Purkinje cell (primary cell): ENCODE results near the gene LDLRAD1. TPM values are rescaled to one million over a fixed set of nuclear protein-coding genes. Genes with fewer than 3 reads are reported as not detected.

Experiments
- polyA plus RNA-seq: library from polyadenylated mRNA; unstranded; fragments of >200 nt; fragmentation: Nextera tagmentation; gene quantifications from 2 replicates; pipeline ENCODE4 v1.2.1, GENCODE V29; 2014

Gene LDLRAD1
- polyA plus RNA-seq: not detected in 2 replicates

GRCh38 chr1:54017979-54018378, at the start of gene LDLRAD1:
Gene LDLRAD1 (minus strand): TSS chr1:54018186. CDS start chr1:54018112, 74 bp downstream.

GRCh38 chr1:54052934-54053744, 35.2 kb upstream of the LDLRAD1 start, which contains the start of the genes TCEANC2 and TMEM59:
Gene TCEANC2 (plus strand): TSS chr1:54053608. CDS start chr1:54054423, 815 bp downstream.
Gene TMEM59 (minus strand): TSS chr1:54053204. CDS start chr1:54053188, 16 bp downstream.

Other genes with a start within 250 kb of the LDLRAD1 start
- gene NDC1, start 179.9 kb downstream of the LDLRAD1 start, polyA plus RNA-seq: 10.4 and 11.6 TPM in 2 replicates
- gene YIPF1, start 128.4 kb downstream of the LDLRAD1 start, polyA plus RNA-seq: 17.1 and 35.4 TPM in 2 replicates
- not detected in 2 replicates for gene DIO1, start 124.0 kb downstream of the LDLRAD1 start, polyA plus RNA-seq
- 88.2 and 121 TPM in 2 replicates for gene IFT25, start 72.5 kb downstream of the LDLRAD1 start, polyA plus RNA-seq
- 10.0 and 13.0 TPM in 2 replicates for gene LRRC42, start 71.8 kb downstream of the LDLRAD1 start, polyA plus RNA-seq
- gene TMEM59, start 35.0 kb upstream of the LDLRAD1 start, polyA plus RNA-seq: 431 and 436 TPM in 2 replicates
- 2.9 and 3.5 TPM in 2 replicates for gene TCEANC2, start 35.4 kb upstream of the LDLRAD1 start, polyA plus RNA-seq
- not detected in 2 replicates for gene CDCP2, start 134.8 kb upstream of the LDLRAD1 start, polyA plus RNA-seq
- 1.5 and 8.0 TPM in 2 replicates for gene CYB5RL, start 181.8 kb upstream of the LDLRAD1 start, polyA plus RNA-seq
- 51.6 and 58.5 TPM in 2 replicates for gene MRPL37, start 182.0 kb upstream of the LDLRAD1 start, polyA plus RNA-seq